HEK293 (cell line): ENCODE measurements around the gene CPNE2.
A peak's percentile ranks its signal among the peaks of the same experiment; 100 is the strongest.

Experiments
- CTCF ChIA-PET: fragments of 350-600 bp; formaldehyde crosslinking; extraction: SDS; loops from one replicate; lab custom pipeline; 2021; ENCODE audit warnings: antibody characterized with exemption; lab: Yijun Ruan, JAX
- POLR2A ChIA-PET: fragments of 300-600 bp; formaldehyde crosslinking; extraction: SDS; loops from one replicate; lab custom pipeline; 2020; ENCODE audit warnings: antibody characterized with exemption, inconsistent platforms; lab: Yijun Ruan, JAX
- H3K27ac ChIP-seq: fragments of 200-500 bp; sonication (Bioruptor generic); 2 replicates; pipeline ENCODE4 v1.5.1; 2014; ENCODE audit warnings: low read depth, low read length, control low read depth, inconsistent platforms; ENCODE audit errors: extremely low read depth
- H3K36me3 ChIP-seq, 2 experiments: fragments of 200-500 bp in 1 of 2; sonication (Bioruptor generic) in 1 of 2; 1 replicate in 1 of 2; 2 replicates in 1 of 2; pipeline ENCODE4 v1.5.1; 2014 to 2017; ENCODE audit warnings: inconsistent platforms in 2 of 2, low read length in 2 of 2; ENCODE audit not compliant: control insufficient read depth in 2 of 2, insufficient read depth in 1 of 2
- H3K4me1 ChIP-seq: fragments of 200-500 bp; sonication (Bioruptor generic); 2 replicates; pipeline ENCODE4 v1.5.1; 2014; ENCODE audit warnings: mild to moderate bottlenecking, low read length, inconsistent platforms; ENCODE audit not compliant: control insufficient read depth, insufficient read depth
- H3K4me3 ChIP-seq: 2 replicates; pipeline ENCODE4 v1.5.1; 2011; ENCODE audit warnings: low read depth, mild to moderate bottlenecking, control low read depth, low read length, moderate library complexity
- H3K9me3 ChIP-seq: fragments of 200-500 bp; sonication (Bioruptor generic); 2 replicates; pipeline ENCODE4 v1.5.1; 2014; ENCODE audit warnings: low read depth, low read length, inconsistent platforms; ENCODE audit not compliant: control insufficient read depth, insufficient read depth
- KLF7 ChIP-seq: fragments of 450-650 bp; formaldehyde crosslinking; IDR thresholded peaks from 2 replicates; pipeline ENCODE4 v1.5.1; 2016; ENCODE audit warnings: missing biosample characterization, missing genetic modification characterization, borderline replicate concordance
- MYNN ChIP-seq: fragments of 450-650 bp; formaldehyde crosslinking; IDR thresholded peaks from 2 replicates; pipeline ENCODE4 v1.5.1; 2016; ENCODE audit warnings: missing biosample characterization, missing genetic modification characterization, borderline replicate concordance
- PRDM1 ChIP-seq: fragments of 450-650 bp; formaldehyde crosslinking; IDR thresholded peaks from 2 replicates; pipeline ENCODE4; 2016; ENCODE audit warnings: missing biosample characterization, missing genetic modification characterization
- SETDB1 ChIP-seq: IDR thresholded peaks from one replicate; pipeline ENCODE4 v1.6.1; 2017; ENCODE audit warnings: mild to moderate bottlenecking, low read length, moderate library complexity, mixed read lengths; ENCODE audit not compliant: insufficient read length
- TRIM28 ChIP-seq: IDR thresholded peaks from 2 replicates; pipeline ENCODE4 v1.6.1; 2011; ENCODE audit warnings: low read length, control low read depth, borderline replicate concordance
- YY1 ChIP-seq: fragments of 450-650 bp; formaldehyde crosslinking; IDR thresholded peaks from 2 replicates; pipeline ENCODE4 v1.5.1; 2018; ENCODE audit warnings: missing biosample characterization, missing genetic modification characterization
- ZBTB48 ChIP-seq: fragments of 450-650 bp; formaldehyde crosslinking; IDR thresholded peaks from 2 replicates; pipeline ENCODE4 v1.5.1; 2016; ENCODE audit warnings: missing biosample characterization, missing genetic modification characterization
- ZFP41 ChIP-seq: fragments of 450-650 bp; formaldehyde crosslinking; IDR thresholded peaks from 2 replicates; pipeline ENCODE4 v1.5.1; 2016; ENCODE audit warnings: missing biosample characterization, missing genetic modification characterization, borderline replicate concordance
- ZNF138 ChIP-seq: fragments of 450-650 bp; formaldehyde crosslinking; IDR thresholded peaks from 2 replicates; pipeline ENCODE4 v1.5.1; 2016; ENCODE audit warnings: missing biosample characterization, missing genetic modification characterization, borderline replicate concordance
- ZNF19 ChIP-seq: fragments of 450-650 bp; formaldehyde crosslinking; IDR thresholded peaks from 2 replicates; pipeline ENCODE4; 2016; ENCODE audit warnings: missing biosample characterization, missing genetic modification characterization, low read depth
- ZNF324 ChIP-seq: fragments of 450-650 bp; formaldehyde crosslinking; IDR thresholded peaks from 2 replicates; pipeline ENCODE4 v1.5.1; 2016; ENCODE audit warnings: missing biosample characterization, missing genetic modification characterization
- ZNF366 ChIP-seq: fragments of 450-650 bp; formaldehyde crosslinking; conservative IDR thresholded peaks from 2 replicates; pipeline ENCODE4 v1.5.1; 2016; ENCODE audit warnings: missing biosample characterization, missing genetic modification characterization
- ZNF521 ChIP-seq: fragments of 450-650 bp; formaldehyde crosslinking; IDR thresholded peaks from 2 replicates; pipeline ENCODE4 v1.5.1; 2017; ENCODE audit warnings: missing biosample characterization, mild to moderate bottlenecking, missing genetic modification characterization
- ZNF558 ChIP-seq: fragments of 450-650 bp; formaldehyde crosslinking; IDR thresholded peaks from 2 replicates; pipeline ENCODE4 v1.5.1; 2016; ENCODE audit warnings: missing biosample characterization, missing genetic modification characterization
- ZNF610 ChIP-seq: fragments of 450-650 bp; formaldehyde crosslinking; IDR thresholded peaks from 2 replicates; pipeline ENCODE4 v1.5.1; 2016; ENCODE audit warnings: missing biosample characterization, missing genetic modification characterization, borderline replicate concordance
- ZNF654 ChIP-seq: fragments of 450-650 bp; formaldehyde crosslinking; IDR thresholded peaks from 2 replicates; pipeline ENCODE4 v1.5.1; 2016; ENCODE audit warnings: low read depth, missing biosample characterization, missing genetic modification characterization
- ZNF791 ChIP-seq: fragments of 450-650 bp; formaldehyde crosslinking; IDR thresholded peaks from 2 replicates; pipeline ENCODE4 v1.5.1; 2016; ENCODE audit warnings: missing biosample characterization, missing genetic modification characterization
- ZNF830 ChIP-seq: fragments of 450-650 bp; IDR thresholded peaks from 2 replicates; pipeline ENCODE4 v1.5.0; 2018; ENCODE audit warnings: missing biosample characterization, missing genetic modification characterization, low read depth, mild to moderate bottlenecking, moderate library complexity
- ZSCAN30 ChIP-seq: fragments of 450-650 bp; IDR thresholded peaks from 2 replicates; pipeline ENCODE4 v1.5.1; 2018; ENCODE audit warnings: missing biosample characterization, mild to moderate bottlenecking, missing genetic modification characterization, moderate library complexity
- TF ChIP-seq, protein P1 (sequence below): fragments of 450-650 bp; formaldehyde crosslinking; IDR thresholded peaks from 2 replicates; pipeline ENCODE4 v1.5.1; 2016; ENCODE audit warnings: missing biosample characterization, missing genetic modification characterization
- TF ChIP-seq, protein P2 (sequence below): fragments of 450-650 bp; formaldehyde crosslinking; IDR thresholded peaks from 2 replicates; pipeline ENCODE4 v1.5.1; 2017; ENCODE audit warnings: missing biosample characterization, missing genetic modification characterization
- TF ChIP-seq, protein P3 (sequence below): fragments of 450-650 bp; formaldehyde crosslinking; IDR thresholded peaks from 2 replicates; pipeline ENCODE4 v1.5.1; 2017; ENCODE audit warnings: missing biosample characterization, missing genetic modification characterization
- TF ChIP-seq, protein P4 (sequence below): fragments of 450-650 bp; formaldehyde crosslinking; IDR thresholded peaks from 2 replicates; pipeline ENCODE4 v1.5.1; 2016; ENCODE audit warnings: missing biosample characterization, missing genetic modification characterization
- TF ChIP-seq, protein P5 (sequence below): fragments of 450-650 bp; formaldehyde crosslinking; IDR thresholded peaks from 2 replicates; pipeline ENCODE4 v1.5.1; 2016; ENCODE audit warnings: missing biosample characterization, missing genetic modification characterization
- TF ChIP-seq, protein P6 (sequence below): fragments of 450-650 bp; formaldehyde crosslinking; IDR thresholded peaks from 2 replicates; pipeline ENCODE4 v1.5.1; 2017; ENCODE audit warnings: missing biosample characterization, missing genetic modification characterization

CPNE2 gene

DNA sequence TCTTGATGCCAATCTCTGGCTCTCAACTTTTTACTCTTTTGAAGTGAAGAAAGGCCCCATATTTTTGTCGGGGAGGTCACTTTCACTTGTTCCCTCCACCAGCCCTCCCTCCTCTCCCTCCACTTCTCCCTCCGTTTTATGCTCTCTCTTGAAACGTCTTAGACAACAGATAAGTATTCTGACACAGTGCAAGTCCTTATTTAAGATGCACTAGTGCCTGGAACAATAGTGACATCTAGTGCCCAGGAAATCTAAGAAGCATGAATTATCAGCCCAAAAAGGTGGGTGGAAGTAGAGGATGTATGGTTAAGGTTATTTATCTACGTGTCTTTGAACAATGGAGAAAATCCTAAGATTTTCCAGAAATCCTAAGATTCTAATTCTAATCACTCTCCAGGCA, 75.6 kb downstream of the CPNE2 start (continued):
- no peak for TF ChIP-seq ZSCAN30 (tag by site-specific recombination)
- 0 out of 2 replicates have a peak, but pooled peaks have one; percentile 12 for TF ChIP-seq ZNF366 (tag by site-specific recombination)
- no peak for TF ChIP-seq ZNF521 (tag by site-specific recombination)
- TF ChIP-seq ZNF654 (tag by site-specific recombination), result peak; percentile 68
- no peak for TF ChIP-seq MYNN (tag by site-specific recombination)
- no peak for TF ChIP-seq SETDB1
- no peak for TF ChIP-seq YY1 (tag by site-specific recombination)
- no peak for TF ChIP-seq ZNF830
- TF ChIP-seq, protein P1, sequence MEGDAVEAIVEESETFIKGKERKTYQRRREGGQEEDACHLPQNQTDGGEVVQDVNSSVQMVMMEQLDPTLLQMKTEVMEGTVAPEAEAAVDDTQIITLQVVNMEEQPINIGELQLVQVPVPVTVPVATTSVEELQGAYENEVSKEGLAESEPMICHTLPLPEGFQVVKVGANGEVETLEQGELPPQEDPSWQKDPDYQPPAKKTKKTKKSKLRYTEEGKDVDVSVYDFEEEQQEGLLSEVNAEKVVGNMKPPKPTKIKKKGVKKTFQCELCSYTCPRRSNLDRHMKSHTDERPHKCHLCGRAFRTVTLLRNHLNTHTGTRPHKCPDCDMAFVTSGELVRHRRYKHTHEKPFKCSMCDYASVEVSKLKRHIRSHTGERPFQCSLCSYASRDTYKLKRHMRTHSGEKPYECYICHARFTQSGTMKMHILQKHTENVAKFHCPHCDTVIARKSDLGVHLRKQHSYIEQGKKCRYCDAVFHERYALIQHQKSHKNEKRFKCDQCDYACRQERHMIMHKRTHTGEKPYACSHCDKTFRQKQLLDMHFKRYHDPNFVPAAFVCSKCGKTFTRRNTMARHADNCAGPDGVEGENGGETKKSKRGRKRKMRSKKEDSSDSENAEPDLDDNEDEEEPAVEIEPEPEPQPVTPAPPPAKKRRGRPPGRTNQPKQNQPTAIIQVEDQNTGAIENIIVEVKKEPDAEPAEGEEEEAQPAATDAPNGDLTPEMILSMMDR (tag by site-specific recombination), result peak; percentile 72
- no peak for TF ChIP-seq ZNF791
- TF ChIP-seq, protein P2, sequence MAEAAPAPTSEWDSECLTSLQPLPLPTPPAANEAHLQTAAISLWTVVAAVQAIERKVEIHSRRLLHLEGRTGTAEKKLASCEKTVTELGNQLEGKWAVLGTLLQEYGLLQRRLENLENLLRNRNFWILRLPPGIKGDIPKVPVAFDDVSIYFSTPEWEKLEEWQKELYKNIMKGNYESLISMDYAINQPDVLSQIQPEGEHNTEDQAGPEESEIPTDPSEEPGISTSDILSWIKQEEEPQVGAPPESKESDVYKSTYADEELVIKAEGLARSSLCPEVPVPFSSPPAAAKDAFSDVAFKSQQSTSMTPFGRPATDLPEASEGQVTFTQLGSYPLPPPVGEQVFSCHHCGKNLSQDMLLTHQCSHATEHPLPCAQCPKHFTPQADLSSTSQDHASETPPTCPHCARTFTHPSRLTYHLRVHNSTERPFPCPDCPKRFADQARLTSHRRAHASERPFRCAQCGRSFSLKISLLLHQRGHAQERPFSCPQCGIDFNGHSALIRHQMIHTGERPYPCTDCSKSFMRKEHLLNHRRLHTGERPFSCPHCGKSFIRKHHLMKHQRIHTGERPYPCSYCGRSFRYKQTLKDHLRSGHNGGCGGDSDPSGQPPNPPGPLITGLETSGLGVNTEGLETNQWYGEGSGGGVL (tag by site-specific recombination), result peak; percentile 78
- no peak for TF ChIP-seq KLF7
- TF ChIP-seq, protein P3, sequence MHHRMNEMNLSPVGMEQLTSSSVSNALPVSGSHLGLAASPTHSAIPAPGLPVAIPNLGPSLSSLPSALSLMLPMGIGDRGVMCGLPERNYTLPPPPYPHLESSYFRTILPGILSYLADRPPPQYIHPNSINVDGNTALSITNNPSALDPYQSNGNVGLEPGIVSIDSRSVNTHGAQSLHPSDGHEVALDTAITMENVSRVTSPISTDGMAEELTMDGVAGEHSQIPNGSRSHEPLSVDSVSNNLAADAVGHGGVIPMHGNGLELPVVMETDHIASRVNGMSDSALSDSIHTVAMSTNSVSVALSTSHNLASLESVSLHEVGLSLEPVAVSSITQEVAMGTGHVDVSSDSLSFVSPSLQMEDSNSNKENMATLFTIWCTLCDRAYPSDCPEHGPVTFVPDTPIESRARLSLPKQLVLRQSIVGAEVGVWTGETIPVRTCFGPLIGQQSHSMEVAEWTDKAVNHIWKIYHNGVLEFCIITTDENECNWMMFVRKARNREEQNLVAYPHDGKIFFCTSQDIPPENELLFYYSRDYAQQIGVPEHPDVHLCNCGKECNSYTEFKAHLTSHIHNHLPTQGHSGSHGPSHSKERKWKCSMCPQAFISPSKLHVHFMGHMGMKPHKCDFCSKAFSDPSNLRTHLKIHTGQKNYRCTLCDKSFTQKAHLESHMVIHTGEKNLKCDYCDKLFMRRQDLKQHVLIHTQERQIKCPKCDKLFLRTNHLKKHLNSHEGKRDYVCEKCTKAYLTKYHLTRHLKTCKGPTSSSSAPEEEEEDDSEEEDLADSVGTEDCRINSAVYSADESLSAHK, result no peak
- TF ChIP-seq ZNF19 (tag by site-specific recombination), result no peak
- no peak for TF ChIP-seq ZNF138 (tag by site-specific recombination)
- TF ChIP-seq ZBTB48 (tag by site-specific recombination), result no peak
- TF ChIP-seq ZNF324 (tag by site-specific recombination), result no peak
- peak; percentile 96 for TF ChIP-seq PRDM1 (tag by site-specific recombination)
- TF ChIP-seq, protein P4, sequence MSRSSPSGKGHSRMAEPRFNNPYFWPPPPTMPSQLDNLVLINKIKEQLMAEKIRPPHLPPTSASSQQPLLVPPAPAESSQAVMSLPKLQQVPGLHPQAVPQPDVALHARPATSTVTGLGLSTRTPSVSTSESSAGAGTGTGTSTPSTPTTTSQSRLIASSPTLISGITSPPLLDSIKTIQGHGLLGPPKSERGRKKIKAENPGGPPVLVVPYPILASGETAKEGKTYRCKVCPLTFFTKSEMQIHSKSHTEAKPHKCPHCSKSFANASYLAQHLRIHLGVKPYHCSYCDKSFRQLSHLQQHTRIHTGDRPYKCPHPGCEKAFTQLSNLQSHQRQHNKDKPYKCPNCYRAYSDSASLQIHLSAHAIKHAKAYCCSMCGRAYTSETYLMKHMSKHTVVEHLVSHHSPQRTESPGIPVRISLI (tag by site-specific recombination), result no peak

DNA sequence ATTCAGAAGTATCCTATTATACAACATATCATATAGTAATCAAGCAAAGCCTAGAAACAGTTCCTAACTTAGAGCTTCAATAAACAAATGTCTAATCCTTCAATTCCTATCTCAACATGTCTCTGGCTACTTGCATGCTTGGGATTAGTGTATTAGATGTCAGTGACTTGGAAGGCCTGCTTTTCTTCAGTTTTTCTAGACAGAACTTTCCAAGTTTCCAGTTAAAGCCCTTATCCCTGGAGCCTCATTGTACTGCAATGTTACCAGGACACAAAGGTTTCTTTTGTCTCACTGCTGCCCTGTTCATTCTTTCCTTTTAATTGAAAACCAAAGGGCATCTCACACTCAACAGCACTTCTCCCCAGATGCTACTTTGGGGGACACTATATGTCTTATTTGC, 76.9 kb downstream of the CPNE2 start:
- H3K27ac ChIP-seq, result no peak overlapping the region
- peaks cover 28 to 74% of the 10 kb centered on the region in 2 experiments for H3K36me3 ChIP-seq
- TF ChIP-seq, protein P5, sequence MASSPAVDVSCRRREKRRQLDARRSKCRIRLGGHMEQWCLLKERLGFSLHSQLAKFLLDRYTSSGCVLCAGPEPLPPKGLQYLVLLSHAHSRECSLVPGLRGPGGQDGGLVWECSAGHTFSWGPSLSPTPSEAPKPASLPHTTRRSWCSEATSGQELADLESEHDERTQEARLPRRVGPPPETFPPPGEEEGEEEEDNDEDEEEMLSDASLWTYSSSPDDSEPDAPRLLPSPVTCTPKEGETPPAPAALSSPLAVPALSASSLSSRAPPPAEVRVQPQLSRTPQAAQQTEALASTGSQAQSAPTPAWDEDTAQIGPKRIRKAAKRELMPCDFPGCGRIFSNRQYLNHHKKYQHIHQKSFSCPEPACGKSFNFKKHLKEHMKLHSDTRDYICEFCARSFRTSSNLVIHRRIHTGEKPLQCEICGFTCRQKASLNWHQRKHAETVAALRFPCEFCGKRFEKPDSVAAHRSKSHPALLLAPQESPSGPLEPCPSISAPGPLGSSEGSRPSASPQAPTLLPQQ (tag by site-specific recombination), result no peak
- no peak for TF ChIP-seq TRIM28
- TF ChIP-seq, protein P6, sequence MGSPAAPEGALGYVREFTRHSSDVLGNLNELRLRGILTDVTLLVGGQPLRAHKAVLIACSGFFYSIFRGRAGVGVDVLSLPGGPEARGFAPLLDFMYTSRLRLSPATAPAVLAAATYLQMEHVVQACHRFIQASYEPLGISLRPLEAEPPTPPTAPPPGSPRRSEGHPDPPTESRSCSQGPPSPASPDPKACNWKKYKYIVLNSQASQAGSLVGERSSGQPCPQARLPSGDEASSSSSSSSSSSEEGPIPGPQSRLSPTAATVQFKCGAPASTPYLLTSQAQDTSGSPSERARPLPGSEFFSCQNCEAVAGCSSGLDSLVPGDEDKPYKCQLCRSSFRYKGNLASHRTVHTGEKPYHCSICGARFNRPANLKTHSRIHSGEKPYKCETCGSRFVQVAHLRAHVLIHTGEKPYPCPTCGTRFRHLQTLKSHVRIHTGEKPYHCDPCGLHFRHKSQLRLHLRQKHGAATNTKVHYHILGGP (tag by site-specific recombination), result no peak
- TF ChIP-seq ZNF558 (tag by site-specific recombination), result no peak
- TF ChIP-seq ZFP41 (tag by site-specific recombination), result no peak
- no peak for TF ChIP-seq ZNF610 (tag by site-specific recombination)
- ChIA-PET POLR2A (no interaction called here), CTCF (interaction anchor here (0.6 to 1.4 kb wide), 4 partner anchors 11 to 467 kb away, joined by 3 to 7 read pairs (median 5); partner anchors contain the start of gene CPNE2)
- no peak overlapping the region for H3K4me3 ChIP-seq
- H3K9me3 ChIP-seq, result no peaks in the 10 kb centered on the region
- no peaks in the 10 kb centered on the region for H3K4me1 ChIP-seq
